Measurements from ENCODE around the gene GRIP2. TPM values are rescaled to one million over a fixed set of nuclear protein-coding genes. Genes with fewer than 3 reads are reported as not detected.

The GRIP2 gene
- total and polyA plus RNA-seq, 2 experiments from 2014 or later = 0.73 to 2.4 TPM

- peak; percentile 91 for TF ChIP-seq CTCF (IDR thresholded peaks at IDR 0.05; ENCODE audit: poor library complexity)
- TF ChIP-seq EZH2 (IDR thresholded peaks at IDR 0.05; ENCODE audit: borderline replicate concordance) = no peak
- H3K79me2 ChIP-seq = no peaks in the 10 kb centered on the region
- no peak overlapping the region for H3K4me3 ChIP-seq
- H4K20me1 ChIP-seq (ENCODE audit: insufficient read depth, poor library complexity, severe bottlenecking) = no peaks in the 10 kb centered on the region
- WGBS (ENCODE audit: low lambda C conversion rate, missing lambda C conversion rate) = 17% methylated on average over 18 of the region's 22 CpGs
- no peak overlapping the region for H3K27ac ChIP-seq
- H3K4me2 ChIP-seq = peak overlapping the region; percentile 92
- H2AFZ ChIP-seq = no peak overlapping the region
- H3K36me3 ChIP-seq (replicated peaks; ENCODE audit: insufficient read depth, low read depth) = no peaks in the 10 kb centered on the region
- H3K9me3 ChIP-seq (ENCODE audit: low read depth) = no peaks in the 10 kb centered on the region
- no peaks in the 10 kb centered on the region for H3K4me1 ChIP-seq (ENCODE audit: insufficient read depth)
- no peaks in the 10 kb centered on the region for H3K27me3 ChIP-seq
- DNase-seq (ENCODE audit: low spot score) = peak; percentile 77
- no peaks in the 10 kb centered on the region for H3K9me2 ChIP-seq (replicated peaks; ENCODE audit: insufficient read depth)
Observed at GRCh38 chr3:14508966-14509795, 31.0 kb downstream of the GRIP2 start.

DNA sequence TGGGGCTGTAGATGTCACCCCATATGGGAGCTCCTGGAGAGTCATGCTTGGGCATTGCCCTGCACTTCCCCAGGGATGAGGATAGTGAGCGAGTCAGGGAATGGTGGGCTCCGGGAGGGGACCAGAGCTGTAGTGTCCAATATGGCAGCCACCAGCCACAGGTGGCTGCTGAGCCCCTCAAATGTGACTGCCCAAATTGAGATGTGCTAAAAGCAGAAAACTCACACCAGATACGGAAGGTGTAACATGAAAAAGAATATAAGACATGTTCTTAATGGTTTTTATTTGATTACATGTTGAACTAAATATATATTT is 31.7 kb downstream of the GRIP2 start:
- Histone ChIP-seq H3K4me3 (no peak overlapping the region), H3K27ac (no peak overlapping the region), H3K9me2 (replicated peaks; ENCODE audit: insufficient read depth) (no peaks in the 10 kb centered on the region), H3K36me3 (replicated peaks; ENCODE audit: insufficient read depth, low read depth) (no peaks in the 10 kb centered on the region), H3K4me1 (ENCODE audit: insufficient read depth) (no peaks in the 10 kb centered on the region), H3K4me2 (no peak overlapping the region), H2AFZ (no peak overlapping the region), H3K79me2 (no peaks in the 10 kb centered on the region), H4K20me1 (ENCODE audit: insufficient read depth, poor library complexity, severe bottlenecking) (no peaks in the 10 kb centered on the region), H3K27me3 (no peaks in the 10 kb centered on the region), H3K9me3 (ENCODE audit: low read depth) (no peaks in the 10 kb centered on the region)
- 52% methylated on average over 3 of the region's 3 CpGs for WGBS (ENCODE audit: low lambda C conversion rate, missing lambda C conversion rate)
- TF ChIP-seq EZH2 (IDR thresholded peaks at IDR 0.05; ENCODE audit: borderline replicate concordance) (no peak), EZH2phosphoT487 (IDR thresholded peaks at IDR 0.05; ENCODE audit: low read depth, severe bottlenecking, unreplicated experiment) (no peak), CTCF (IDR thresholded peaks at IDR 0.05; ENCODE audit: poor library complexity) (no peak)
- no peak for DNase-seq (ENCODE audit: low spot score)

DNA sequence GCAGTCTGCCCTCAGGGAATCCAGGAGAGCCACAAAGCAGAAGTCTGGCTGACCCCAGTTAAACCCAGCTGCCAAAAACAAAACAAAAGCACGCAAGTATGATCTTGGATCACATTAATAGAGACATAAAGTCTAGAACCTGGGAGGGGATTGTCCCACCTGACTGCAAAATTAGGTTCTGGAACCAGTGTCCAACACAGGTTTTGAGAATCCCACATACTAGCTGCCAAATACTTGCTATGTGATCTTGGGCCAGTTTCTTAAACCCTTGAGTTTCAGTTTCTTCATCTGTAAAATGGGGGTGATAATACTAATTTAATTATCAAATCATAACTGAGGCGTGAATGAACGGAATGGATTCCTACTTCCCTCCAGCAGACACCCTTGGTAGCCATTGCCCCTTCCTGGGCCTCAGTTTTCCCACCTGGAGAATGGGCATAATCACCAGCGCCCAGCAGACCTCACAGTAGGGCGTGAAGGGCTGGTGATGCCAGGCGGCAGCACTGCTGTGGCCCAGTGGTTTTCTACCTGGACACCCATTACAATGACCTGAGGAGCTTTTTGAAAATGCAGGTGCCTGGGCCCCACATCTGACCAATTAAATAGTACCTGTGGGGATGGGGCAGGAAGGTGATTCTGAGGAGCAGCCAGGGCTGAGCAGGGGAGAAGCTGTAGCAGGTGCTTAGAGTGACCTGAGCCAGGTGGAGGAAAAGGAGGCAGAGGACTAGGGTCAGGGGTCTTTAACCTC is 32.2 kb downstream of the GRIP2 start:
- WGBS (ENCODE audit: low lambda C conversion rate, missing lambda C conversion rate) = 85% methylated on average over 6 of the region's 6 CpGs
- H3K4me1 ChIP-seq (ENCODE audit: insufficient read depth) = no peaks in the 10 kb centered on the region
- no peaks in the 10 kb centered on the region for H3K27me3 ChIP-seq
- H3K27ac ChIP-seq = no peak overlapping the region
- no peaks in the 10 kb centered on the region for H3K9me3 ChIP-seq (ENCODE audit: low read depth)
- no peaks in the 10 kb centered on the region for H3K9me2 ChIP-seq (replicated peaks; ENCODE audit: insufficient read depth)
- no peak for DNase-seq (ENCODE audit: low spot score)
- no peaks in the 10 kb centered on the region for H3K79me2 ChIP-seq
- H2AFZ ChIP-seq = no peak overlapping the region
- no peak overlapping the region for H3K4me2 ChIP-seq
- H4K20me1 ChIP-seq (ENCODE audit: insufficient read depth, poor library complexity, severe bottlenecking) = no peaks in the 10 kb centered on the region
- no peak overlapping the region for H3K4me3 ChIP-seq
- H3K36me3 ChIP-seq (replicated peaks; ENCODE audit: insufficient read depth, low read depth) = no peaks in the 10 kb centered on the region
- no peak for TF ChIP-seq CTCF (IDR thresholded peaks at IDR 0.05; ENCODE audit: poor library complexity)
- TF ChIP-seq EZH2phosphoT487 (IDR thresholded peaks at IDR 0.05; ENCODE audit: low read depth, severe bottlenecking, unreplicated experiment) = no peak
- TF ChIP-seq EZH2 (IDR thresholded peaks at IDR 0.05; ENCODE audit: borderline replicate concordance) = no peak

Data from hepatocyte (in vitro differentiated cells).